HG02571 (cell line): ENCODE measurements around the gene FOS.
"Not testable (repeated sequence)": the region's sequence is repeated elsewhere in the genome, so short reads cannot be mapped to it uniquely, and the experiment has no call there.

ENCODE experiments used
- ATAC-seq: cut with Tn5 transposase; IDR thresholded peaks from one replicate; pipeline ENCODE4 v1.9.1; 2021; ENCODE audit warnings: mild to moderate bottlenecking, moderate library complexity; ENCODE audit not compliant: unreplicated experiment

FOS gene

DNA sequence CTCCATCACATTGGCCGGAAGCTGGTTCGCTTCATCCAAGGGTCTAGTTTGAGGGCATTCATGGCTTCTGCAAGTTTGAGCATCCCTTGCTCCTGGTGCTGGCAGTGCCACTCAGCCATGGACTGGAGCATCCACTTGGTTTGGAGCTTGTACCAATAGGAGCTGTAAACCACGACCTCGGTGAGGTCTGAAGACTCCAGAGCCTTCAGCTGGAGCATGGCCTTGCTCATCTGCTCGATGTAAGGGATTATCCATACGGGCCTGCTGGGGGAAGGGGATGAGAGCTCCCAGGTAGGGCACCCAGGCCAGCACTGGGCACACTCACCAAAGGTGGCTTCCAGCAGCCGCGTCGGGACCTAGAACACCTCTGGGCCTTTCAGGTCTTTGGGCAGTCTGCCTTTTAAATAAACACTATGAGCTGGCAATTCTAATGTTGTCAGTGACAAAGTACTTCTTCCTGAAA, 13.5 kb downstream of the FOS start:
- ATAC-seq, result no peak

DNA sequence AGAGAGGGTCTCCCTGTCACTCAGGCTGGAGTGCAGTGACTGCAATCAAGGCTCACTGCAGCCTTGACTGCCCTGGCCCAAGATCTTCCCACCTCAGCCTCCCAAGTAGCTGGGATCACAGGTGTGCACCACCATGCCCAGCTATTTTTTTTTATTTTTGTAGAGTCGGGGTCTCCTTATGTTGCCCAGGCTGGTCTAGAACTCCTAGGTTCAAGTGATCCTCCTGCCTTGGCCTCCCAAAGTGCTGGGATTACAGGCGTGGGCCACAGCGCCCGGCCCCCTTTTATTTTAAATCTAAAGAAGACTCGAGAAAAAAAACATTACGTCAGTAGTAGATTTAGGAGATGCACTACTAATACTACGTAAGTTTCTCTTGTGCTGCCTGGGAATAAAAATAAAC, 14.3 kb downstream of the FOS start:
- ATAC-seq, result no peak

DNA sequence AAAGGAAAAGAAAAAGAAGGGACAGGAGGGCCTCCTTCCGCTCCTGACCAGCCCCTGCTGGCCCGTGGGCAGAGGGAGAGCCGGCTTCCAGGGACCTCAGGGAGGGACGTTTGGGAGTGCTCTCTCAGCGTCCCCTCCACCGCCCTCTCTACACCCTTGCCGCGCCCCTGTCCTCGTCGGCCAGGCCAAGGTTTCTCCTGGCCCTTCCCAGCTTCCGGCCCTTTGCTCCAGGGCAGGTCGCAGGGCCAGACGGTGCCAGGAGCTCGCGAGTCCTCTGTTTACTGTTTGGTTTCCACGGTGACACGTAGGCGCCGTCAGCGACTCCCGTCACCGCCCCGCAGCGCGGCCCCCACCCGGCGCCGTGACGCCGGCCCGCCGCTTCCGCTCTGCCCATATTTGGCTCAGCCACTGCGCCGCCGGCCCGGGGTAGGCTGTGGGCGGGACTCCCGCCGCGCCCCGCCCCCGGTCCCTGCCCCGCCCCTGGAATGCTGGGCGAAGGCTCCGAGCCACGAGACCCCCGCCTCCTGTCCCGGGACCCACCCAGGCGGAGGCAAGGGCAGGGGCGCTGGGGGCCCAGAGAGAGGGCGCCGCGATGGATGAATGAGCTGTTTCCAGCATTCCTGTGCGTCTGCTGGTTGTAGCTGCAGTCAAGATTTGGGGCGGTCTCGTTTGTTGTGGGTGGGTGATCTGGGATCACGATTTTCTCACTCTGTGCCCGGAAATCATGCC, 15.5 kb downstream of the FOS start:
- ATAC-seq, result peak; percentile 92

DNA sequence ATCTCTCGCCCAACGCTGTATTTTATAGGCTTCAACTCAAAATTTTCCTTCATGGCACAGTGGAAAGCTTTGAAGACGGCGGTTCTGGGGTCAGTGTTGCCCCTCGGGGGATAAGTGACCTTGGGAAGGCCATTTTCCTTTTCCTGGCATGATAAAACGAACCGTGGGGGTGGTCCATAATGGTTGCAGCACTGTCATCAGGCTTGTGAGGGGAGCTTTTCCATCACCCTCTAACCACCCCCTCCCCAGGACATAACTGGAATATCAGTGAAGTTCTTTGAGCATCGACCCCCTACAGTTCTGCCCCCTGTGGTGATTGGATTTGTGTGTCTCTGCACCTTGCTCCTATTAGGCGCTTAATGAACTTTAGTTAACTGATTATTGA, 16.0 kb downstream of the FOS start:
- no peak for ATAC-seq

DNA sequence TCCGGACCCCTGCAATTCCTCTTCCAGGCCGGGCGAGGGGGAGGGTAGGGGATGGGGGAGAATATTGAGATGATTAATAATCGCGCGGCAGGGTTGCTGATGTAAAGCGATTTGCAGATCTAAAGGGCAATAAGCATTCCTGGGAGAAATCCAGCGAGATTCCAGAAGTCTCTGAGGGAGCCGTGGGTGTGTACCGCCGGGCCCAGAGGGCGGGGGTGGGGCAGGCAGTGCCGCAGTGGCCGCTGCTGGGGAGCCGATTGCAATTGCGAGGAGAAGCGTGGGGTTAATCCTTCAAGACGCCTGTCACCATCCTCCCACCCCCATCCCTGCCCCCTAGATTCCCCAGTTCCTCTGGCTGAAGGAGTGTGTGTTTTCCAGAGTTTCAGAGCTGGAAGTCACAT, 16.4 kb downstream of the FOS start:
- no peak for ATAC-seq

DNA sequence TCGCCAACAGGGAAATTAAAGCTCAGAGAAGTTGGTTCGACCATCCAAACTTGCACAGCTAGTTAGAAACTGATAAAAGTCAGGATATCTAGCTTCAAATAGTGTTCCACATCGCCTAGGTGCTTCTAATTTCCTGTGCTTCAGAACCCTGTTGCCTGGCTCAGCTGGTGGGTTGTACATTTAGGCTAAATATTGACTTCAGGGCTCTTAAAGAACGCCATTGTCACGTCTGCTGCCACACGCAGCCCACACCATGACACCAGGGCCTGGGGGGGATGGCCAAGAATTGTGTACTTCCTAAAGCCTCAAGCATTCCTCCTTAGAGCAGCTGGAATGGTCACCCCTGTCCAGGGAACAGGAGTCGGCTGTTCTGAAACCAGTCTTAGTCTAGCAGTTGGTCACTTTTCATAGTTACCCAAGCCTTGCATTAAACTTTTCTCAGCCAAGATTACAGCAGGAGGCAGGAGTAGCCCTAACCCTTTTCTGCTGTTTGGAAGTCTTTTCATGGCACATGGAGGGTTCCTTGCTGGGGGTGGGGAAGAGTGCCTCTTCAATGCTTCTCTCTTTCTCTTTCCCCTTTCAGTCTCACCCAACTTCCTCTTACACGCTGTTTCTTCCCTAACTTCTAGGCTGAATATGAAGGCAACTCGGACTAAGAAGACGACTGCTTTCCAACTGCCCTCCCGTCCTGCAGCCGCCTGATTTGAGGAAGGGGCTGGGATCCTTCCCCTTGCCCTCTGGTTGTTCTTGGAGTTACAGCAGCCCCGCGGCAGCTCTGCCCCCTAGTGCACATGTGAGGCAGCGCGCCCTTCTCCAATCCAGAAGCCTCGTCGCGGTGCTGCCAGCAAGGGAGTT, 17.1 kb downstream of the FOS start:
- ATAC-seq, result no peak

DNA sequence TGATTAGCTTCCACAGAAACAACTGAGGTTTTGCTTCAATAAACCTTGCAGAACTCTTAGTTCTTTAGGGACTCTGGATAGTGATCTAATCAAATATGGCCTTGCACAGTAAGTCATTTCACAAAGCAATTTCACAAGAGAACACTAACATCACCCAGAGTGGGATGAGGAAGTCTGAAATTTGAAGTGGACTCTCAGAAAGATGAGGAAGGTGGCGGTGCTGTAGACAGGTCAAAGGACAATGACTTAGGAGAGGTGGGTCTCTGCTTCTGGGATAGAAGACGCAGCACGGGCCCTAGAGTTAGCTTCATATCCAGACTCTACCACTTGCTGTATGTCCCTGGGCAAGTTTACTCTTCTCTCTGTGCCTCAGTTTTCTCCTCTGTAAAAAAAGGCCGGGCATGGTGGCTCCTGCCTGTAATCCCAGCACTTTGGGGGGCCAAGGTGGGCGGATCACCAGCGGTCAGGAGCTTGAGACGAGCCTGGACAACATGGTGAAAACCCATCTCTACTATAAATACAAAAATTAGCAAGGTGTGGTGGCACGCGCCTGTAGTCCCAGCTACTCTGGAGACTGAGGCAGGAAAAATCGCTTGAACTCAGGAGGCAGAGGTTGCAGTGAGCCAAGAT, 18.9 kb downstream of the FOS start:
- no peak for ATAC-seq

DNA sequence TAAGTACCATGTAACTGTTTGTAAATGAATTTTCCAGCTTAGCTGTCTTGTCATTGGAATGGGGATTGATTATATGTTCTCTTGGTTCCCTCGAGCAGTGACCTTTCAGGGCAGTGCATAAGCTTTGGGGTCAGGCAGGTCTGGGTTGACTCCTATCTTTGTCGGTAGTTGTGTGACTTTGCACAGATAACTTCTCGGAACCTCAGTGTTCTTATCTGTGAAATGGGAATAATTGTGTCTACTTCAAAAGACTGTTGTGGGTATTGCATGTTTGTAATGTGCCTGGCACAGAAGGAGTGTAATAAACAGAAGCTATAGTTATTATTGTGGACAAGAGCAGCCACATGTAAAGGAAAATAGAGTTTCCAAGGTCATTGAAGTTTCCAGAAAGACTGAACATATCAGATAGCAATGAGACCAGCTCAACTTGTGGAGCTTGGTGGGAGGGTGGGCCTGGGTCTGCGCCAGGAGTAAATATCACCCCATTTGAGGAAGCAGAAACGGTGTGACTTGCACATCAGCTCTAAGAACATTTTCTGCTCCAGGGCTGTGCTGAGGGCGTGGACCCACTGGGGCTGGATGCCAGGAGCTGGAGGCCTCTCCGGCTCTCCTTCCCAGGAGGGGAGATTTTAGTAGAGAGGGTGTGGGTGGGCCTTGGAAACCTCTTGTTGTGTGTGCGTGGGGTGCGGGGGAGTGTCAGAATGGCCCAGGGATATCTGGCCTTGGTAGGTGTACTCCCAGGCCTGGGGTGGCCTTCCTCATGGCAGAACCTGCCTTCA, 19.7 kb downstream of the FOS start:
- no peak for ATAC-seq

DNA sequence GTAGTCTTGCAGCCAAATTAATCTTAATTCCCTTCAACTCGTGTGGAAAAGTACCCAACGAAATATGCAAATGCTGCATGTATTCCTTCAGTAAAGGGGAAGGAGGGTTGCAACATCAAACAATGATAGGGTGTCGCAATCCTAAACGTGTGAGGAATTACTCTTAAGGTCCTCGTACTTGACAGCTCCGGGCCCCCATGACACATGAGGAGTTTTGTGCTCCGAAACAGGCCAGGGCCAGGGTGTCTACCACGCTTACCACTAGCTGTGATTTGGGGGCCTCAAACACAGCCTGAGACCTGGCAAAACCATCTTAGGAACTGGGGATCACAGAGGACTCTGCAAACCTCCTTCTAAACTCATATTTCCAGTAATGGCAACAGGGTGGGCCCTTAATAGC, 20.4 kb downstream of the FOS start:
- no peak for ATAC-seq

DNA sequence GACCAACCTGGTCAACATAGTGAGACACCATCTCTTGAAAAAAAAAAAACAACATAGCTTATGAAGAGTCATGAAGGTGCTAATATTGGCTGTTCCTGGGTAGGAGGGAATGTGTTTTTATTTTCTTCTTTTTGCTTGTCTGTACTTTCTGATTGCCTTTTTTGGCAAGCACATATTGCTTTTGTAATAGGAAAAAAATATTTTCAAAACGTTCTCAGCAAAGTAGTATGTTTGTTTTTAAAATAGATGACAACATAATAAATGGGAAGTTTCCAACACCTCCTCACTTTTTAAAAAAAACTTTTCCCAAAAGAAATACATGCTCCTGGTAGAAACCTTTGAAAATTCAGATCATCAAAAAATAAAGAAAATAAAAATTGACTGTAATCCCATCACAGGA, 20.9 kb downstream of the FOS start:
- no peak for ATAC-seq

DNA sequence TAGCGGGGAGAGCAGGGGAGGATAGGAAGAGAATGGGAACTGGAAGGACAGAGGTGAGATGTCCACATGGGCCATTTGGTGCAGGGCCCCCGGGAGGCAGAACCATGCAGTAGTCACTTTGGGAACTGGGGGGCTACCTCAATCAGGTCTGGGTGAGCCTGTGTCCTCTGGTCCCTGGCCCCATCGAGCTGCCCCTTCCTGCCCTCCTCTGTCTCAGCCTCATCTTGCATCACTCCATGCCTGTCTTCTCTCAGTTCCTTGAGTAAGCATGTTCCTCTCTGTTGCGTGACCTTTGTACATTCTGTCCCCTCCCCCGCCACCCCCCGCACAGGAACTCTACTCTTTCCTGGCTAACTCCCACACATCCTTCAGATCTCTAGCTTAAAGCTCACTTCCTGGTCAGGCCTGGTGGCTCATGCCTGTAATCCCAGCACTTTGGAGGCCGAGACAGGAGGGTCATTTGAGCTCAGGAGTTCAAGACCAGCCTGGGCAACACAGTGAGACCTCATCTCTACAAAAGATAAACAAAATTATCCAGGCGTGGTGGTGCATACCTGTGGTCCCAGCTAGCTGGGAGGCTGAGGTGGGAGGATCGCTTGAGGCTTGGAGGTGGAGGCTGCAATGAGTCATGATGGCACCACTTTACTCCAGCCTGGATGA, 23.2 kb downstream of the FOS start:
- no peak for ATAC-seq

DNA sequence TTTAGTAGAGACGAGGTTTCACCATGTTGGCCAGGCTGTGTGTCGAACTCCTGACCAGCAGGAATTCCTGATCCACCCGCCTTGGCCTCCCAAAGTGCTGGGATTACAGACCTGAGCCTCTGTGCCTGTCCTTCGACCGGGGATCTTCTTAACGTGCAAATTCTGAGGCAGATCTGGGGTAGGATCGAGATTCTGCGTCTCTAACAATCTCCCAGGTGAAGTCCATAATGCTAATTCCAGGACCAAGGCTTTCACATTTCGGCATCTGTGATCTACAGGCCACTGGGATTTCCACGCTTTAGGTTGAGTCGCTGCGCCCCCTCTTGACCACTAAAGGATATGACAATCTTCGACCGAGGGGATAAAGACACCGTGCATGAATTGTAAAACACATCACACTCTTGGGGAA, 24.8 kb downstream of the FOS start:
- ATAC-seq, result no peak

DNA sequence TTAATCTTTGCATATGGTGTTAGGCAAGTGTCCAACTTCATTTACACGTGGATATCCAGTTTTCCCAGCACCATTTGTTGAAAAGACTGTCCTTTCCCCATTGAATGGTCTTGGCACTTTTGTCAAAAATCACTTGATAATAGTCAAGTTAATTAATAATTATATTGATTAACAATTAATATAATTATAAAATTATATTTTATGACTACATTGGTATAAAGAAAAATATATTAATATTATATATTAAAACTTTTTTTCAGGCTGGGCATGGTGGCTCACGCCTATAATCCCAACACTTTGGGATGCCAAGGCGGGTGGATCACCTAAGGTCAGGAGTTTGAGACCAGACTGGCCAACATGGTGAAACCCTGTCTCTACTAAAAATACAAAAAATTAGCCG, 27.8 kb downstream of the FOS start:
- ATAC-seq, result not testable (repeated sequence)

DNA sequence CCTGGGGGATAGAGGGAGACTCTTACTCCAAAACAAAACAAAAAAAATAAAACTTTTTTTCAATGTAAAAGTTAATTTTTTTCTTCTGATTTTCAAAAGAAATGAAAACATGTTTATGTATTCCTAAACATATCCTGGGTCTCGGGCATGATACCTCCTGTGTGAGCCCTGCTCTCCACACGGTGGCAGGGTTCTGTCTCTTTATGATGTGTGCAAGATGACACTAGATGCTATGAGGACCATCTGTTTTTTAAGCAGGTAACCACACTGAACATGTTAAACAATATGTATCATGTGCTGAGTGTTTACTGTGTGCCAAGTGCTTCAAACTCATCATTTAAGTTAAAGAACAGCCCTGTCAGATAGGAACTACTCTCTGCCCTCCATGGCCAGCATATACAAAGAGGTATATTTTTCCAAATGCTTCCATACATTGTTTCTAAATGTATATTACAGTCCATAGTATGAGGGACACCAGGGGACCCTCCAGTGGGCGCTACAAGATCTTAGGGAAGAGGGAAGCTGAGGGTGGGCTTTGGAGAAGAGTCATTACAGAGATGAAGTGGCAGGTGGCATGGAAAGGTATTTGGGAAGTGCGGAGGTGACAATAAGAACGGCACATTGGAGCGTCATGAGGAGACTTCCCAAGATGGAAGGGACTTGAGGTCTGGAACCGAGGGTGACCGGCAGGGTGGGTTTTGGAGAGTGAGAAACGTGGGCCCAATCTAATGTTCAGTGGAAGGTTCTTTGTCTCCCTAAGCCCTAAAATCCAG, 28.5 kb downstream of the FOS start:
- ATAC-seq, result no peak

DNA sequence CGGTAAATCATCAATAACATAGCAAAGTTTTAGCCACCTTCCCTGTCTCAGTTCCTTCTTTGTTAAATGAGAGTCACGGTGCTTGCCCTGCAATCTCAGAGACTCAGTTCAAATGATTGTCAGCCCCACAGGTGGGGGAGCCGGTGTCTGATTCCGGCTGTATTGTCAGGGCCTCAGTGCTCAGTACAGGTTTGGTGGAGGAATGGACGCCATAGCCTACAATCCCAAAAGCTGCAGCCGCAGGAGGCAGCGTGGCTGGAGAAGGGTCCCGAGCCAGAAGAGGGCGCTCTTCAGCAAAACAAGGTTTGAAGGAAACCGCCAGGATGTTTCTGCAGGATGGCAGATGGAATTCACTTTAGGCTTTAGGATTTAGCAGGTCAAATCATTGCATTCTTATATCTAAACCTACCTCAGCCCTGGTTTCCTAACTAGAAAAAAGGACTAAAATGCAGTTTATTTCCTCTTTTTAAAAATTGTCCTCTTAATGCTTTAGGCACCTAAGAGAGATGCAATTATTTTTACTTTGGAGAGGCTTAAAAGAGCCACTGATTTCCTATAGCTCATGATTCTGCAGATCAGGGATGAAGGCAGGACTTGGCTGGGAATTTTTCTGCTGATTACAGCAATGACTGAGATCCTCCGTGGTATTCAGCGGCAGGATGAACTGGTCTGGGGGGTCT, 29.2 kb downstream of the FOS start:
- ATAC-seq, result no peak

DNA sequence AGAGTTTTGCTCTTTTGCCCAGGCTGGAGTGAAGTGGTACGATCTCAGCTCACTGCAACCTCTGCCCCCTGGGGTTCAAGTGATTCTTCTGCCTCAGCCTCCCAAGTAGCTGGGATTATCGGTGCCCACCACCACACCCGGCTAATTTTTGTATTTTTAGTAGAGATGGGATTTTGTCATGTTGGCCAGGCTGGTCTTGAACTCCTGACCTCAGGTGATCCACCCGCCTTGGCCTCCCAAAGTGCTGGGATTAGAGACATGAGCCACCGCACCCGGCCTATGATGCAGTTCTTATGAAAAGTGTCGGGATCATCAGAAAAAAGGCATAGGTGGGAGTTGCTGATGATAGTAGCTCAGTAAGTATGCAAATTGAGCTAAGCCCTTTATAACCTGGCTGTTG, 30.4 kb downstream of the FOS start:
- not testable (repeated sequence) for ATAC-seq

DNA sequence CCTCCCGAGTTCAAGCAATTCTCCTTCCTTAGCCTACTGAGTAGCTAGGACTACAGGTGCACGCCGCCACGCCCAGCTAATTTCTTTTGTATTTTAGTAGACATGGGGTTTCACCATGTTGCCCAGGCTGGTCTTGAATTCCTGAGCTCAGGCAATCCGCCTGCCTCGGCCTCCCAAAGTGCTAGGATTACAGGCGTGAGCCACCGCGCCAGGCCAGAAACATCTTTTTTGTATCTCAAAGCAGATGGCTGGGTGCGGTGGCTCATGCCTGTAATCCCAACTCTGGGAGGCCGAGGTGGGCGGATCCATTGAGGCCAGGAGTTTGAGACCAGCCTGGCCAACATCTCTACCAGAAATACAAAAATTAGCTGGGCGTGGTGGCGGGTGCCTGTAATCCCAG, 30.9 kb downstream of the FOS start:
- ATAC-seq, result not testable (repeated sequence)

DNA sequence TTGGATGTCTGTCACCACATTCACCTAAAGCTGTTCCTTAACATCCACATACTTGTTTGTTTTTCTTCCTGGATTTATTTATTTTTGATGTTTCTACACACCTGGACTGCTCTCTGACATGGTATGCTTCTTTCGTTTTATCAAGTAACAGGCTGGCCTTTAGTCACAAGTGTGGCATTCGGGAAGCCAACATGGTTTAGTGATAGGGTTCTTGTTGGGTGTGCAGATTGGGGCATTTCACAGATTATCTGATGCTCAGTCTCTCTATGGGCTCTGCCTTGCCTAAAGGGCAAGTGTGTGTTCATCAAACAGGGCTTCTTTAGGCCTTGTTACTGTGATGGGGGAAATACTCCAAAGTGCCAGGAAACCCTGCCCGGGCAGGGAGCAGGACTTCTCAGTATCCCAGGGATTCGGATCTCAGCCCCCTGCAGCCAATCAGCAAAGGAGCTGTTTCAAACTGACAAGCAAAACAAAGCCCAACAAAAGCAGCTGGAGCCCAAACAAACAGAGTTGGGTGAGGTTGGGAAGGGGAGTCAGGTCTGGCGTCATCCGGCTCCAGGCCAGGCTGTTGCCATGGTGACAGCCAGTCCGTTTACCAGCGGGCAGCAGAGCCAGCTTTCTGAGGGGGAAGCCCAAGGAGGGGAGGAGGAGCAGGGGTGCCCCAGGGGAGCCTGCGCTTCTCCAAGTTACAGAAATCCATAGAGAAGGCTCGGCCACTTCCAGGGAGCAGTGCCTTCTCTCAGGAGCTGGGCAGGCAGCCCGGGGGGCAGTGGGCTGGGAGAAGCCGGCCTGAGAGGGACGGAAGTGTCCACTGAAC, 31.9 kb downstream of the FOS start:
- no peak for ATAC-seq
